ENCODE data around the gene NENF.

DNA sequence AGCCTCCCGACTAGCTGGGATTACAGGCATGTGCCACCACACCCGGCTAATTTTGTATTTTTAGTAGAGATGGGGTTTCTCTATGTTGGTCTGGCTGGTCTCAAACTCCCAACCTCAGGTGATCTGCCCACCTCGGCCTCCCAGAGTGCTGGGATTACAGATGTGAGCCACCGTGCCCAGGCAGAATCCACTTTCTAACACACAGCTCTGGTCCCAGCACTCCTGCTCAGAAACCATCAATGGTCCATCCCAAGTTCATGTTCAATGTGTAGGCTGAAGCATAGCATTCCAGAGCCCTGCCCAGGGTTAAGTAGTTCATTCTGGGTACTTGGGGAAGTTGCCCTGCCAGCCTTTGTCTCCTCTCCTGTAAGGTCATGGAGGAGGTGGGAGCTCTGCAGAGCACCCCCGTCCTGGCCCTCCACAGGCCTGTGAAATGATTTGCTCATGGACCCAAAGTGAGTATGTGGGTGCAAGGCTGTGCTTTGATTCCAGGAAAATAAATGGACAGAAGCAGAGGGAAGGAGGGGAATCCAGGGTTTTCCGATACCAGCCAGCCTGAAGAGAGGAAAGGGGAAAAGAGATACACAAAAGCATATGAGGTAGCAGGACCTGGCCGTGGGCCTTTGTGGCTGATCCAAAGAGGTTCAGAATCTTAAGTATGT lies 55.2 kb downstream of the NENF start:
- TF ChIP-seq CTCF (IDR thresholded peaks at IDR 0.05) (no peak), MAX (IDR thresholded peaks at IDR 0.05; ENCODE audit: low read depth) (no peak), GABPA (IDR thresholded peaks at IDR 0.05; ENCODE audit: low read depth) (no peak), POLR2AphosphoS5 (IDR thresholded peaks at IDR 0.05; ENCODE audit: low read depth, low read length) (no peak)

Measured in SK-N-SH (cell line).